Dedifferentiated amniotic fluid mesenchymal stem cell (primary cell): Measurements from ENCODE around the gene ADH1A.
"Not testable (repeated sequence)": the region's sequence is repeated elsewhere in the genome, so short reads cannot be mapped to it uniquely, and the experiment has no call there.

ENCODE experiments used
- DNase-seq: peaks from one replicate; pipeline ENCODE4 v3.0.0-alpha.2; 2016; ENCODE audit errors: extremely low spot score

ADH1A gene

GRCh38 chr4:99281261-99281660, 9.5 kb downstream of the ADH1A start:
- no peak for DNase-seq

GRCh38 chr4:99276417-99276816, 14.4 kb downstream of the ADH1A start:
- no peak for DNase-seq

- DNase-seq = no peak
Measured at GRCh38 chr4:99275885-99276284, 14.9 kb downstream of the ADH1A start.

GRCh38 chr4:99275050-99275449, 15.7 kb downstream of the ADH1A start:
- no peak for DNase-seq

GRCh38 chr4:99273704-99274103, 17.1 kb downstream of the ADH1A start:
- DNase-seq = no peak

- DNase-seq = no peak
Measured at GRCh38 chr4:99264927-99265326, 25.9 kb downstream of the ADH1A start.

GRCh38 chr4:99252746-99253145, 38.0 kb downstream of the ADH1A start:
- no peak for DNase-seq

- no peak for DNase-seq
Measured at GRCh38 chr4:99248714-99249113, 42.1 kb downstream of the ADH1A start.

GRCh38 chr4:99235955-99236354, 54.8 kb downstream of the ADH1A start:
- DNase-seq = no peak

GRCh38 chr4:99234331-99235010, 56.3 kb downstream of the ADH1A start:
- no peak for DNase-seq

- not testable (repeated sequence) for DNase-seq
Measured at GRCh38 chr4:99233397-99233796, 57.4 kb downstream of the ADH1A start.

GRCh38 chr4:99228706-99229105, 62.1 kb downstream of the ADH1A start:
- not testable (repeated sequence) for DNase-seq

- not testable (repeated sequence) for DNase-seq
Measured at GRCh38 chr4:99227646-99228045, 63.1 kb downstream of the ADH1A start.
